SK-N-MC (cell line): ENCODE data around the gene RIMBP3C.

ENCODE experiments used
- EZH2 ChIP-seq: fragments of 200-600 bp; sonication (generic); IDR thresholded peaks from one replicate; pipeline ENCODE4 v1.6.1; 2017; ENCODE audit warnings: antibody characterized with exemption
- POLR2AphosphoS5 ChIP-seq: IDR thresholded peaks from 2 replicates; pipeline ENCODE4 v1.6.1; 2012; ENCODE audit warnings: mild to moderate bottlenecking, low read depth, low read length, borderline replicate concordance

DNA sequence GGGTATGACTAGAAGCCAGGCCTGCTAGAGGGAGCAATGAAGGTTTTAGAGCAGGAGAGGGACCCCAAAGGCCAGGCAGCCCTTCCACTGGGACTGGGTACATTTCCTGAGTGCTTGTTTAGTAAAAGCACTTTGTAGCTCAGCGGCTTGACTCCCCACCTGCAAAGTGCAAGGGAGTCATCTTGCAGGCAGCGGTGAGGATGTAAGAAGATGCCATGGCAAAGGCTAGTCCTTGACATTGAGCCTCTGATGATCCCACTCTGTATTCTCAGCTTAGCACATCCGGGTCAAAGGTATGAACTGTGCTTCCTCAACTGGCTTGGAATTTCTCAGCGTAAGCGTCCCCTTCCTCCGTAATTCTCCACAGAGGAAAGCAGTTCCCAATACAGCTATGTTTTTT lies 13.2 kb upstream of the RIMBP3C start:
- no peak for TF ChIP-seq EZH2
- TF ChIP-seq POLR2AphosphoS5, result no peak
